K562 (cell line): ENCODE data around the gene GOLIM4. TPM values are rescaled to one million over a fixed set of nuclear protein-coding genes. Genes with fewer than 3 reads are reported as not detected.

ENCODE experiments used
- ATAC-seq: fragments of 200-7000 bp; cut with Tn5 transposase; 3 replicates; pipeline ENCODE4 v1.9.1; 2020; ENCODE audit warnings: moderate library complexity
- BruUV-seq: library from RNA; stranded (reverse); fragments of 400-500 nt; replicated peaks from 2 replicates; lab custom pipeline; 2021; lab: Mats Ljungman, UMichigan
- CTCF ChIA-PET: fragments of 300-600 bp; formaldehyde crosslinking; extraction: SDS; loops from one replicate; lab custom pipeline; 2021; ENCODE audit warnings: low intra/inter-chr PET ratio; lab: Yijun Ruan, JAX
- POLR2A ChIA-PET: fragments of 300-600, 350-650 bp; sonication (Branson Sonifier 250); formaldehyde crosslinking; extraction: SDS; loops from one replicate; lab custom pipeline; 2021; ENCODE audit warnings: antibody characterized with exemption, inconsistent platforms; lab: Yijun Ruan, JAX
- DNase-seq, 4 experiments: peaks; one replicate each; pipeline versions ENCODE4 v3.0.0 to v3.0.0-alpha.2; 2011 to 2018; ENCODE audit warnings: low spot score in 3 of 4, mixed read lengths in 3 of 4; ENCODE audit errors: extremely low read depth in 1 of 4
- FAIRE-seq: peaks from 2 replicates; lab custom pipeline; 2011; peaks lifted over from hg19 to GRCh38; lab: Jason Lieb, UNC
- H2AFZ ChIP-seq: 2 replicates; pipeline ENCODE4 v1.6.0; 2011; ENCODE audit warnings: low read depth, low read length, control low read depth, inconsistent platforms
- H3K27ac ChIP-seq: fragments of 200-600 bp; 3 replicates; pipeline ENCODE4 v1.8.0; 2011; ENCODE audit warnings: low read depth, mild to moderate bottlenecking, control low read depth, inconsistent platforms, low read length, moderate library complexity, mixed read lengths; ENCODE audit errors: extremely low read depth
- H3K27me3 ChIP-seq, 2 experiments: fragments of 300-600 bp in 1 of 2; 2 replicates in 1 of 2; 3 replicates in 1 of 2; pipeline versions ENCODE4 v1.6.0 to v1.8.0; 2011; ENCODE audit warnings: inconsistent platforms in 2 of 2, low read length in 2 of 2, mild to moderate bottlenecking in 1 of 2, mixed read lengths in 1 of 2, moderate library complexity in 1 of 2; ENCODE audit not compliant: control insufficient read depth in 2 of 2, insufficient read depth in 2 of 2
- H3K36me3 ChIP-seq: fragments of 300-600 bp; 3 replicates; pipeline ENCODE4 v1.8.0; 2011; ENCODE audit warnings: mild to moderate bottlenecking, low read length, inconsistent platforms; ENCODE audit not compliant: control insufficient read depth, insufficient read depth
- H3K4me1 ChIP-seq, 2 experiments: fragments of 200-600 bp in 1 of 2; replicated peaks in 1 of 2; 2 replicates in 1 of 2; 3 replicates in 1 of 2; pipeline versions ENCODE4 v1.5.1 to v1.8.0; 2011; ENCODE audit warnings: inconsistent platforms in 2 of 2, low read length in 2 of 2, mild to moderate bottlenecking in 1 of 2, mixed read lengths in 1 of 2, moderate library complexity in 1 of 2; ENCODE audit not compliant: control insufficient read depth in 2 of 2, insufficient read depth in 2 of 2
- H3K4me2 ChIP-seq: 2 replicates; pipeline ENCODE4 v1.6.1; 2011; ENCODE audit warnings: low read length, control low read depth, inconsistent platforms, mixed read lengths; ENCODE audit not compliant: insufficient read depth
- H3K4me3 ChIP-seq: fragments of 200-600 bp; sonication (generic), shearing (Covaris generic); 2 replicates; pipeline ENCODE4 v1.5.1; 2016; ENCODE audit warnings: control low read depth, inconsistent platforms
- H3K79me2 ChIP-seq: fragments of 200-600 bp; 3 replicates; pipeline ENCODE4 v1.8.0; 2011; ENCODE audit warnings: low read length, inconsistent platforms; ENCODE audit not compliant: control insufficient read depth, insufficient read depth
- H3K9ac ChIP-seq, 2 experiments: 2 replicates each; pipeline versions ENCODE4 v1.6.0 to v1.6.1; 2011; ENCODE audit warnings: low read depth in 2 of 2, low read length in 2 of 2, control low read depth in 1 of 2, inconsistent platforms in 1 of 2, mild to moderate bottlenecking in 1 of 2, mixed read lengths in 1 of 2; ENCODE audit not compliant: insufficient read depth in 1 of 2
- H3K9me1 ChIP-seq: one replicate; pipeline ENCODE4 v1.6.0; 2011; ENCODE audit warnings: inconsistent platforms, mild to moderate bottlenecking, low read length, moderate library complexity; ENCODE audit not compliant: control insufficient read depth, insufficient read depth
- H3K9me3 ChIP-seq: replicated peaks from 2 replicates; pipeline ENCODE4 v1.5.1; 2011; ENCODE audit warnings: low read depth, low read length, inconsistent platforms; ENCODE audit not compliant: control insufficient read depth, insufficient read depth
- H4K20me1 ChIP-seq: replicated peaks from 2 replicates; pipeline ENCODE4 v1.6.1; 2011; ENCODE audit warnings: low read length, inconsistent platforms, mixed read lengths; ENCODE audit not compliant: control insufficient read depth, insufficient read depth
- CBX2 ChIP-seq: fragments of 200-600 bp; sonication (generic); IDR thresholded peaks from one replicate; pipeline ENCODE4 v1.6.1; 2012; ENCODE audit warnings: mild to moderate bottlenecking, low read length, inconsistent platforms; ENCODE audit not compliant: insufficient read depth, poor library complexity, severe bottlenecking
- E2F3 ChIP-seq: fragments of 250-450 bp; sonication (Bioruptor Pico); IDR thresholded peaks from 2 replicates; pipeline ENCODE4 v1.4.0; 2020; ENCODE audit warnings: mild to moderate bottlenecking
- FOXA3 ChIP-seq, 2 experiments: fragments of 450-650 bp in 1 of 2; sonication (generic) in 1 of 2; formaldehyde crosslinking; IDR thresholded peaks in 1 of 2; conservative IDR thresholded peaks in 1 of 2; 2 replicates each; pipeline versions ENCODE4 v1.4.0 to v1.8.0; 2020 to 2022; ENCODE audit warnings: mild to moderate bottlenecking in 2 of 2, missing genetic modification reagents in 1 of 2
- HDAC2 ChIP-seq: fragments of 450-650 bp; IDR thresholded peaks from 2 replicates; pipeline ENCODE4 v1.6.1; 2016; ENCODE audit warnings: mild to moderate bottlenecking
- NFXL1 ChIP-seq: fragments of 450-650 bp; formaldehyde crosslinking; IDR thresholded peaks from 2 replicates; pipeline ENCODE4 v1.4.0; 2021; ENCODE audit warnings: mild to moderate bottlenecking
- RBM25 ChIP-seq: fragments of 200-400 bp; formaldehyde crosslinking; IDR thresholded peaks from 2 replicates; pipeline ENCODE4 v1.6.1; 2018; ENCODE audit warnings: low read length, low read depth, moderate library complexity; ENCODE audit not compliant: severe bottlenecking
- ZBTB7A ChIP-seq: IDR thresholded peaks from 2 replicates; pipeline ENCODE4 v1.6.1; 2011; ENCODE audit warnings: low read depth, mild to moderate bottlenecking, low read length, moderate library complexity, borderline replicate concordance; ENCODE audit not compliant: control insufficient read depth
- ZFP30 ChIP-seq: fragments of 250-450 bp; sonication (Bioruptor Pico); IDR thresholded peaks from 2 replicates; pipeline ENCODE4 v1.8.0; 2022; ENCODE audit warnings: moderate library complexity, mild to moderate bottlenecking, inconsistent platforms, borderline replicate concordance
- ZKSCAN8 ChIP-seq: fragments of 200-800 bp; sonication (Bioruptor generic); IDR thresholded peaks from 2 replicates; pipeline ENCODE4 v1.6.1; 2016; ENCODE audit warnings: missing genetic modification characterization, missing compliant biosample characterization
- WGBS: fragments of 100-300 bp; shearing (Covaris generic); methylation state at CpG from one replicate; pipeline ENCODE4 v1.1.6; 2016; ENCODE audit warnings: low coverage, mixed read lengths; ENCODE audit not compliant: insufficient coverage; ENCODE audit errors: missing lambda C conversion rate; 5-methylcytosine and 5-hydroxymethylcytosine counted together
- in situ Hi-C: fragments of 300-500 bp; cut with MboI; formaldehyde crosslinking; loops from 4 replicates; pipeline ENCODE4 v1.15.0; 2018; ENCODE audit warnings: inconsistent platforms, mixed read lengths
- intact Hi-C: fragments of 100-400 bp; cut with micrococcal nuclease; formaldehyde crosslinking; loops from 2 replicates; pipeline ENCODE4 v1.14.2; 2022
- polyA plus RNA-seq, 8 experiments: library from polyadenylated mRNA; depleted of rRNA in 4 of 8; stranded (reverse) in 5 of 8; unstranded in 3 of 8; fragments of >200 nt; fragmentation: Nextera tagmentation in 2 of 8; fragmentation: Illumina TruSeq in 1 of 8; extraction: Ambion mirVana in 2 of 8; extraction: Trizol in 1 of 8; gene quantifications; 2 replicates each; pipeline versions ENCODE4 v1.2.1 to v1.2.3, GENCODE V29; 2011 to 2014; ENCODE audit warnings: inconsistent platforms in 1 of 8, missing spikeins in 1 of 8
- total RNA-seq, 7 experiments: library from RNA; depleted of rRNA in 6 of 7; stranded (reverse); fragments of >200 nt in 6 of 7; fragmentation: Illumina TruSeq in 2 of 7; extraction: Trizol in 2 of 7; gene quantifications; 2 replicates each; pipeline versions ENCODE4 v1.2.1 to v1.2.3, GENCODE V29; 2011 to 2021; ENCODE audit warnings: low replicate concordance in 1 of 7
- TF ChIP-seq, protein P1 (sequence below): sonication (generic); formaldehyde crosslinking; IDR thresholded peaks from 2 replicates; pipeline ENCODE4 v1.8.0; 2022; ENCODE audit warnings: missing genetic modification reagents, mild to moderate bottlenecking, borderline replicate concordance
- TF ChIP-seq, protein P2 (sequence below): fragments of 250-450 bp; sonication (Bioruptor Pico); IDR thresholded peaks from 2 replicates; pipeline ENCODE4 v1.4.0; 2020; ENCODE audit warnings: mild to moderate bottlenecking, moderate library complexity
- TF ChIP-seq, protein P3 (sequence below): fragments of 250-450 bp; sonication (Bioruptor Pico); IDR thresholded peaks from 2 replicates; pipeline ENCODE4 v1.4.0; 2020; ENCODE audit warnings: mild to moderate bottlenecking, moderate library complexity, borderline replicate concordance
- TF ChIP-seq, protein P4 (sequence below): conservative IDR thresholded peaks from 2 replicates; pipeline ENCODE4 v1.6.1; 2011; ENCODE audit warnings: low read depth, mild to moderate bottlenecking, low read length; ENCODE audit not compliant: control insufficient read depth

The GOLIM4 gene
- total and polyA plus RNA-seq, 9 of the 15 experiments (the other 6 are each of a cell fraction or from before 2014, with no cell fraction given) = 9.3 to 39.4 (median 31.0) TPM

DNA sequence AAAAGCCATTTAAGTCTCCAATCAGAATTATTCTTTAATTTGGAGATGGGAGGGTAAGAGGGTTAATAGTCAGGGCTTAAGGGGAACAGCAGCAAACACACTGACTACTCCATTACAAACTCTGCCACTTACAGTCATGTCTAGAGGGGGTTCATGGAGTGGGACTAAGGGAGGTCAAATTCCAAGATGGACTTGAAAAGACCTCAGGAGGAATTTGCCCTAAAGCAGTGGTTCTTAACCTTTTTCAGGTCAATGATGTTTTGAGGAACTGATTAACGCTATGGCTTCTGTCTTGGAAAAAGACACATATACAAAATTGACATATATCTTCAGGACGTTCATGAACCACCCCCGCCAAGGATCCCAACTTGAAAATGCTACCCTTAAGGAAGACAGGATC is 13.9 kb downstream of the GOLIM4 start:
- peaks cover 0 to 25% of the 10 kb centered on the region in 2 experiments; a peak in 3 of 5 replicates for H3K4me1 ChIP-seq
- POLR2A ChIA-PET = interaction anchor here (0.6 to 1.8 kb wide), 3 partner anchors 12 to 83 kb away, joined by 3 to 9 read pairs (median 3); no protein-coding TSS in a partner anchor
- peaks cover 97% of the 10 kb centered on the region for H3K79me2 ChIP-seq
- ATAC-seq (peak; percentile 22; the same call in 1 of the 3 replicates), FAIRE-seq (no peak), DNase-seq (no peak)
- intact Hi-C loops (no loop called here), in situ Hi-C loops (no loop called here)
- peaks cover 9% of the 10 kb centered on the region for H3K36me3 ChIP-seq
- WGBS = 79% methylated on average over 3 of the region's 3 CpGs
- H3K4me3 ChIP-seq = no peak overlapping the region
- no TSS peak for BruUV-seq
- H3K9me3 ChIP-seq = no peaks in the 10 kb centered on the region; the same call in 1 of the 2 replicates
- no peaks in the 10 kb centered on the region for H3K9me1 ChIP-seq
- H3K9ac ChIP-seq = no peak overlapping the region
- no peak overlapping the region for H3K4me2 ChIP-seq
- H4K20me1 ChIP-seq = no peaks in the 10 kb centered on the region
- no peak overlapping the region for H3K27ac ChIP-seq
- H3K27me3 ChIP-seq = no peaks in the 10 kb centered on the region; a peak in 1 of 5 replicates
- CTCF ChIA-PET = no interaction called here
- no peak overlapping the region for H2AFZ ChIP-seq
- no peak for TF ChIP-seq RBM25
- no peak for TF ChIP-seq E2F3 (CRISPR knock-in tag)
- TF ChIP-seq FOXA3 (CRISPR knock-in tag; conservative IDR thresholded peaks at IDR 0.05 in 1 of 2, IDR thresholded peaks at IDR 0.05 in 1 of 2) = no peak
- no peak for TF ChIP-seq NFXL1 (CRISPR knock-in tag)
- no peak for TF ChIP-seq ZBTB7A
- TF ChIP-seq, protein P1, sequence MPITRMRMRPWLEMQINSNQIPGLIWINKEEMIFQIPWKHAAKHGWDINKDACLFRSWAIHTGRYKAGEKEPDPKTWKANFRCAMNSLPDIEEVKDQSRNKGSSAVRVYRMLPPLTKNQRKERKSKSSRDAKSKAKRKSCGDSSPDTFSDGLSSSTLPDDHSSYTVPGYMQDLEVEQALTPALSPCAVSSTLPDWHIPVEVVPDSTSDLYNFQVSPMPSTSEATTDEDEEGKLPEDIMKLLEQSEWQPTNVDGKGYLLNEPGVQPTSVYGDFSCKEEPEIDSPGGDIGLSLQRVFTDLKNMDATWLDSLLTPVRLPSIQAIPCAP = no peak
- TF ChIP-seq ZKSCAN8 (CRISPR knock-in tag) = no peak
- TF ChIP-seq HDAC2 = no peak
- TF ChIP-seq, protein P2, sequence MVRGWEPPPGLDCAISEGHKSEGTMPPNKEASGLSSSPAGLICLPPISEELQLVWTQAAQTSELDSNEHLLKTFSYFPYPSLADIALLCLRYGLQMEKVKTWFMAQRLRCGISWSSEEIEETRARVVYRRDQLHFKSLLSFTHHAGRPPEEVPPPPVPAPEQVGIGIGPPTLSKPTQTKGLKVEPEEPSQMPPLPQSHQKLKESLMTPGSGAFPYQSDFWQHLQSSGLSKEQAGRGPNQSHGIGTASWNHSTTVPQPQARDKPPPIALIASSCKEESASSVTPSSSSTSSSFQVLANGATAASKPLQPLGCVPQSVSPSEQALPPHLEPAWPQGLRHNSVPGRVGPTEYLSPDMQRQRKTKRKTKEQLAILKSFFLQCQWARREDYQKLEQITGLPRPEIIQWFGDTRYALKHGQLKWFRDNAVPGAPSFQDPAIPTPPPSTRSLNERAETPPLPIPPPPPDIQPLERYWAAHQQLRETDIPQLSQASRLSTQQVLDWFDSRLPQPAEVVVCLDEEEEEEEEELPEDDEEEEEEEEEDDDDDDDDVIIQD (CRISPR knock-in tag) = no peak
- TF ChIP-seq ZFP30 (CRISPR knock-in tag) = no peak
- TF ChIP-seq CBX2 = no peak
- TF ChIP-seq, protein P3, sequence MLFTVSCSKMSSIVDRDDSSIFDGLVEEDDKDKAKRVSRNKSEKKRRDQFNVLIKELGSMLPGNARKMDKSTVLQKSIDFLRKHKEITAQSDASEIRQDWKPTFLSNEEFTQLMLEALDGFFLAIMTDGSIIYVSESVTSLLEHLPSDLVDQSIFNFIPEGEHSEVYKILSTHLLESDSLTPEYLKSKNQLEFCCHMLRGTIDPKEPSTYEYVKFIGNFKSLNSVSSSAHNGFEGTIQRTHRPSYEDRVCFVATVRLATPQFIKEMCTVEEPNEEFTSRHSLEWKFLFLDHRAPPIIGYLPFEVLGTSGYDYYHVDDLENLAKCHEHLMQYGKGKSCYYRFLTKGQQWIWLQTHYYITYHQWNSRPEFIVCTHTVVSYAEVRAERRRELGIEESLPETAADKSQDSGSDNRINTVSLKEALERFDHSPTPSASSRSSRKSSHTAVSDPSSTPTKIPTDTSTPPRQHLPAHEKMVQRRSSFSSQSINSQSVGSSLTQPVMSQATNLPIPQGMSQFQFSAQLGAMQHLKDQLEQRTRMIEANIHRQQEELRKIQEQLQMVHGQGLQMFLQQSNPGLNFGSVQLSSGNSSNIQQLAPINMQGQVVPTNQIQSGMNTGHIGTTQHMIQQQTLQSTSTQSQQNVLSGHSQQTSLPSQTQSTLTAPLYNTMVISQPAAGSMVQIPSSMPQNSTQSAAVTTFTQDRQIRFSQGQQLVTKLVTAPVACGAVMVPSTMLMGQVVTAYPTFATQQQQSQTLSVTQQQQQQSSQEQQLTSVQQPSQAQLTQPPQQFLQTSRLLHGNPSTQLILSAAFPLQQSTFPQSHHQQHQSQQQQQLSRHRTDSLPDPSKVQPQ (CRISPR knock-in tag) = no peak
- TF ChIP-seq, protein P4, sequence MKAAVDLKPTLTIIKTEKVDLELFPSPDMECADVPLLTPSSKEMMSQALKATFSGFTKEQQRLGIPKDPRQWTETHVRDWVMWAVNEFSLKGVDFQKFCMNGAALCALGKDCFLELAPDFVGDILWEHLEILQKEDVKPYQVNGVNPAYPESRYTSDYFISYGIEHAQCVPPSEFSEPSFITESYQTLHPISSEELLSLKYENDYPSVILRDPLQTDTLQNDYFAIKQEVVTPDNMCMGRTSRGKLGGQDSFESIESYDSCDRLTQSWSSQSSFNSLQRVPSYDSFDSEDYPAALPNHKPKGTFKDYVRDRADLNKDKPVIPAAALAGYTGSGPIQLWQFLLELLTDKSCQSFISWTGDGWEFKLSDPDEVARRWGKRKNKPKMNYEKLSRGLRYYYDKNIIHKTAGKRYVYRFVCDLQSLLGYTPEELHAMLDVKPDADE = no peak
